K562 (cell line): ENCODE data around the gene MED16. TPM values are rescaled to one million over a fixed set of nuclear protein-coding genes. Genes with fewer than 3 reads are reported as not detected.

Source experiments
- ATAC-seq: fragments of 200-7000 bp; cut with Tn5 transposase; 3 replicates; pipeline ENCODE4 v1.9.1; 2020; ENCODE audit warnings: moderate library complexity
- BruUV-seq: library from RNA; stranded (reverse); fragments of 400-500 nt; replicated peaks from 2 replicates; lab custom pipeline; 2021; lab: Mats Ljungman, UMichigan
- CTCF ChIA-PET: fragments of 300-600 bp; formaldehyde crosslinking; extraction: SDS; loops from one replicate; lab custom pipeline; 2021; ENCODE audit warnings: low intra/inter-chr PET ratio; lab: Yijun Ruan, JAX
- POLR2A ChIA-PET: fragments of 300-600, 350-650 bp; sonication (Branson Sonifier 250); formaldehyde crosslinking; extraction: SDS; loops from one replicate; lab custom pipeline; 2021; ENCODE audit warnings: antibody characterized with exemption, inconsistent platforms; lab: Yijun Ruan, JAX
- DNase-seq, 4 experiments: peaks; one replicate each; pipeline versions ENCODE4 v3.0.0 to v3.0.0-alpha.2; 2011 to 2018; ENCODE audit warnings: low spot score in 3 of 4, mixed read lengths in 3 of 4; ENCODE audit errors: extremely low read depth in 1 of 4
- FAIRE-seq: peaks from 2 replicates; lab custom pipeline; 2011; peaks lifted over from hg19 to GRCh38; lab: Jason Lieb, UNC
- H2AFZ ChIP-seq: 2 replicates; pipeline ENCODE4 v1.6.0; 2011; ENCODE audit warnings: low read depth, low read length, control low read depth, inconsistent platforms
- H3K27ac ChIP-seq: fragments of 200-600 bp; 3 replicates; pipeline ENCODE4 v1.8.0; 2011; ENCODE audit warnings: low read depth, mild to moderate bottlenecking, control low read depth, inconsistent platforms, low read length, moderate library complexity, mixed read lengths; ENCODE audit errors: extremely low read depth
- H3K27me3 ChIP-seq, 2 experiments: fragments of 300-600 bp in 1 of 2; 2 replicates in 1 of 2; 3 replicates in 1 of 2; pipeline versions ENCODE4 v1.6.0 to v1.8.0; 2011; ENCODE audit warnings: inconsistent platforms in 2 of 2, low read length in 2 of 2, mild to moderate bottlenecking in 1 of 2, mixed read lengths in 1 of 2, moderate library complexity in 1 of 2; ENCODE audit not compliant: control insufficient read depth in 2 of 2, insufficient read depth in 2 of 2
- H3K36me3 ChIP-seq: fragments of 300-600 bp; 3 replicates; pipeline ENCODE4 v1.8.0; 2011; ENCODE audit warnings: mild to moderate bottlenecking, low read length, inconsistent platforms; ENCODE audit not compliant: control insufficient read depth, insufficient read depth
- H3K4me1 ChIP-seq, 2 experiments: fragments of 200-600 bp in 1 of 2; replicated peaks in 1 of 2; 2 replicates in 1 of 2; 3 replicates in 1 of 2; pipeline versions ENCODE4 v1.5.1 to v1.8.0; 2011; ENCODE audit warnings: inconsistent platforms in 2 of 2, low read length in 2 of 2, mild to moderate bottlenecking in 1 of 2, mixed read lengths in 1 of 2, moderate library complexity in 1 of 2; ENCODE audit not compliant: control insufficient read depth in 2 of 2, insufficient read depth in 2 of 2
- H3K4me2 ChIP-seq: 2 replicates; pipeline ENCODE4 v1.6.1; 2011; ENCODE audit warnings: low read length, control low read depth, inconsistent platforms, mixed read lengths; ENCODE audit not compliant: insufficient read depth
- H3K4me3 ChIP-seq: fragments of 200-600 bp; sonication (generic), shearing (Covaris generic); 2 replicates; pipeline ENCODE4 v1.5.1; 2016; ENCODE audit warnings: control low read depth, inconsistent platforms
- H3K79me2 ChIP-seq: fragments of 200-600 bp; 3 replicates; pipeline ENCODE4 v1.8.0; 2011; ENCODE audit warnings: low read length, inconsistent platforms; ENCODE audit not compliant: control insufficient read depth, insufficient read depth
- H3K9ac ChIP-seq, 2 experiments: 2 replicates each; pipeline versions ENCODE4 v1.6.0 to v1.6.1; 2011; ENCODE audit warnings: low read depth in 2 of 2, low read length in 2 of 2, control low read depth in 1 of 2, inconsistent platforms in 1 of 2, mild to moderate bottlenecking in 1 of 2, mixed read lengths in 1 of 2; ENCODE audit not compliant: insufficient read depth in 1 of 2
- H3K9me1 ChIP-seq: one replicate; pipeline ENCODE4 v1.6.0; 2011; ENCODE audit warnings: inconsistent platforms, mild to moderate bottlenecking, low read length, moderate library complexity; ENCODE audit not compliant: control insufficient read depth, insufficient read depth
- H3K9me3 ChIP-seq: replicated peaks from 2 replicates; pipeline ENCODE4 v1.5.1; 2011; ENCODE audit warnings: low read depth, low read length, inconsistent platforms; ENCODE audit not compliant: control insufficient read depth, insufficient read depth
- H4K20me1 ChIP-seq: replicated peaks from 2 replicates; pipeline ENCODE4 v1.6.1; 2011; ENCODE audit warnings: low read length, inconsistent platforms, mixed read lengths; ENCODE audit not compliant: control insufficient read depth, insufficient read depth
- ATF1 ChIP-seq, 2 experiments: fragments of 450-650 bp in 1 of 2; IDR thresholded peaks; 2 replicates each; pipeline ENCODE4 v1.6.1; 2016; ENCODE audit warnings: missing compliant biosample characterization in 1 of 2, missing genetic modification characterization in 1 of 2
- BDP1 ChIP-seq: IDR thresholded peaks from 3 replicates; pipeline ENCODE4 v1.6.1; 2011; ENCODE audit not compliant: insufficient read length, insufficient read depth
- CSDE1 ChIP-seq, 2 experiments: fragments of 450-650 bp; IDR thresholded peaks; 2 replicates each; pipeline ENCODE4 v1.6.1; 2016; ENCODE audit warnings: mild to moderate bottlenecking in 1 of 2
- EGR1 ChIP-seq: fragments of 450-650 bp; conservative IDR thresholded peaks from 2 replicates; pipeline ENCODE4 v1.6.1; 2017; ENCODE audit warnings: mild to moderate bottlenecking
- FIP1L1 ChIP-seq: fragments of 200-400 bp; formaldehyde crosslinking; IDR thresholded peaks from 2 replicates; pipeline ENCODE4 v1.6.1; 2018; ENCODE audit warnings: mild to moderate bottlenecking, low read depth, low read length; ENCODE audit not compliant: poor library complexity, severe bottlenecking
- FOXP1 ChIP-seq: sonication (generic); formaldehyde crosslinking; IDR thresholded peaks from 2 replicates; pipeline ENCODE4 v1.8.0; 2022; ENCODE audit warnings: mild to moderate bottlenecking, missing genetic modification reagents
- HNRNPL ChIP-seq: fragments of 200-400 bp; formaldehyde crosslinking; IDR thresholded peaks from 2 replicates; pipeline ENCODE4 v1.6.1; 2017; ENCODE audit warnings: low read depth, mild to moderate bottlenecking, low read length
- SMAD2 ChIP-seq: fragments of 150-350 bp; IDR thresholded peaks from 2 replicates; pipeline ENCODE4 v1.6.1; 2014; ENCODE audit warnings: low read depth, mild to moderate bottlenecking, low read length
- SPI1 ChIP-seq: IDR thresholded peaks from 2 replicates; pipeline ENCODE4 v1.6.1; 2011; ENCODE audit warnings: low read depth, low read length, control low read depth, borderline replicate concordance
- SRSF7 ChIP-seq: fragments of 200-400 bp; formaldehyde crosslinking; optimal IDR thresholded peaks from 2 replicates; pipeline ENCODE3; 2017; ENCODE audit warnings: mild to moderate bottlenecking, low read depth, low read length
- TAF7 ChIP-seq: fragments of 450-650 bp; IDR thresholded peaks from 2 replicates; pipeline ENCODE4 v1.6.1; 2016; ENCODE audit warnings: missing genetic modification characterization, missing compliant biosample characterization
- TGIF2 ChIP-seq: sonication (generic); formaldehyde crosslinking; IDR thresholded peaks from 2 replicates; pipeline ENCODE4 v1.8.1; 2022; ENCODE audit warnings: mild to moderate bottlenecking, missing genetic modification reagents, moderate library complexity
- ZBTB2 ChIP-seq: fragments of 450-650 bp; IDR thresholded peaks from 2 replicates; pipeline ENCODE4 v1.6.1; 2016; ENCODE audit warnings: antibody characterized with exemption
- ZC3H4 ChIP-seq: sonication (generic); formaldehyde crosslinking; IDR thresholded peaks from 2 replicates; pipeline ENCODE4 v1.9.0; 2021; ENCODE audit warnings: missing genetic modification reagents, borderline replicate concordance
- ZNF778 ChIP-seq: fragments of 450-650 bp; formaldehyde crosslinking; IDR thresholded peaks from 2 replicates; pipeline ENCODE4 v1.4.0; 2020; ENCODE audit warnings: mild to moderate bottlenecking, moderate library complexity
- WGBS: fragments of 100-300 bp; shearing (Covaris generic); methylation state at CpG from one replicate; pipeline ENCODE4 v1.1.6; 2016; ENCODE audit warnings: low coverage, mixed read lengths; ENCODE audit not compliant: insufficient coverage; ENCODE audit errors: missing lambda C conversion rate; 5-methylcytosine and 5-hydroxymethylcytosine counted together
- in situ Hi-C: fragments of 300-500 bp; cut with MboI; formaldehyde crosslinking; loops from 4 replicates; pipeline ENCODE4 v1.15.0; 2018; ENCODE audit warnings: inconsistent platforms, mixed read lengths
- intact Hi-C: fragments of 100-400 bp; cut with micrococcal nuclease; formaldehyde crosslinking; loops from 2 replicates; pipeline ENCODE4 v1.14.2; 2022
- polyA plus RNA-seq, 8 experiments: library from polyadenylated mRNA; depleted of rRNA in 4 of 8; stranded (reverse) in 5 of 8; unstranded in 3 of 8; fragments of >200 nt; fragmentation: Nextera tagmentation in 2 of 8; fragmentation: Illumina TruSeq in 1 of 8; extraction: Ambion mirVana in 2 of 8; extraction: Trizol in 1 of 8; gene quantifications; 2 replicates each; pipeline versions ENCODE4 v1.2.1 to v1.2.3, GENCODE V29; 2011 to 2014; ENCODE audit warnings: inconsistent platforms in 1 of 8, missing spikeins in 1 of 8
- total RNA-seq, 7 experiments: library from RNA; depleted of rRNA in 6 of 7; stranded (reverse); fragments of >200 nt in 6 of 7; fragmentation: Illumina TruSeq in 2 of 7; extraction: Trizol in 2 of 7; gene quantifications; 2 replicates each; pipeline versions ENCODE4 v1.2.1 to v1.2.3, GENCODE V29; 2011 to 2021; ENCODE audit warnings: low replicate concordance in 1 of 7

MED16 gene
- total and polyA plus RNA-seq, 9 of the 15 experiments (the other 6 are each of a cell fraction or from before 2014, with no cell fraction given): 0.89 to 59.9 (median 8.6) TPM

- WGBS: 63% methylated on average over 21 of the region's 24 CpGs
- ChIA-PET CTCF (no interaction called here), POLR2A (interaction anchor here (0.6 to 0.8 kb wide), 3 partner anchors 14 to 52 kb away, joined by 3 to 4 read pairs (median 3); no protein-coding TSS in a partner anchor)
- ATAC-seq (no peak), FAIRE-seq (no peak), DNase-seq (no peak)
- H3K9me1 ChIP-seq: no peaks in the 10 kb centered on the region
- intact Hi-C loops (no loop called here), in situ Hi-C loops (no loop called here)
- peaks cover 5 to 45% of the 10 kb centered on the region in 2 experiments for H3K4me1 ChIP-seq
- no peak within 1 kb of the TSS for H3K4me2 ChIP-seq
- H3K27me3 ChIP-seq: no peaks in the 10 kb centered on the region
- H3K9me3 ChIP-seq: no peaks in the 10 kb centered on the region
- H3K27ac ChIP-seq: no peak within 1 kb of the TSS
- no peaks in the 10 kb centered on the region for H3K36me3 ChIP-seq
- no peaks in the 10 kb centered on the region for H3K79me2 ChIP-seq
- H3K4me3 ChIP-seq: no peak within 1 kb of the TSS
- H2AFZ ChIP-seq: no peak within 1 kb of the TSS
- no peaks in the 10 kb centered on the region for H4K20me1 ChIP-seq
- peak; percentile 78 for TF ChIP-seq SPI1
- TF ChIP-seq HNRNPL: 0 out of 2 replicates have a peak, but pooled peaks have one; percentile 14
- 0 out of 2 replicates have a peak, but pooled peaks have one; percentile 6 for TF ChIP-seq EGR1
- no peak for TF ChIP-seq SRSF7
- BruUV-seq: no TSS peak
- H3K9ac ChIP-seq: peak within 1 kb of the TSS in 1 of 2 experiments; percentile 52; a peak in 2 of 4 replicates
Observed at GRCh38 chr19:840519-841206, 52.3 kb downstream of the MED16 start, which contains the start of gene PRTN3. Gene PRTN3, plus strand, starts transcription at chr19:840999. Its CDS starts 10 bp downstream, at chr19:841009.

GRCh38 chr19:835210-835810, 57.7 kb downstream of the MED16 start:
- Histone ChIP-seq H3K36me3 (no peaks in the 10 kb centered on the region), H3K9ac (no peak overlapping the region), H3K4me1 (peaks cover 0 to 51% of the 10 kb centered on the region in 2 experiments; a peak in 3 of 5 replicates), H3K9me3 (no peaks in the 10 kb centered on the region), H3K27me3 (no peaks in the 10 kb centered on the region), H3K4me3 (no peak overlapping the region), H3K27ac (no peak overlapping the region), H3K9me1 (no peaks in the 10 kb centered on the region), H2AFZ (no peak overlapping the region), H3K79me2 (no peaks in the 10 kb centered on the region), H3K4me2 (no peak overlapping the region), H4K20me1 (no peaks in the 10 kb centered on the region)
- ATAC-seq (no peak), DNase-seq (no peak), FAIRE-seq (no peak)
- in situ Hi-C loops (no loop called here), intact Hi-C loops (no loop called here)
- no TSS peak for BruUV-seq
- WGBS: 79% methylated on average over 23 of the region's 36 CpGs
- CTCF ChIA-PET: no interaction called here
- POLR2A ChIA-PET: no interaction called here
- TF ChIP-seq ATF1 (CRISPR knock-in tag; IDR thresholded peaks at IDR 0.05) (no peak), ATF1 (tag; IDR thresholded peaks at IDR 0.05) (no peak), ZNF778 (CRISPR knock-in tag) (no peak), FIP1L1 (no peak), ZC3H4 (CRISPR knock-in tag) (no peak), CSDE1 (IDR thresholded peaks at IDR 0.05) (no peak), FOXP1 (CRISPR knock-in tag) (no peak), BDP1 (no peak), TGIF2 (CRISPR knock-in tag) (no peak), SMAD2 (no peak), ZBTB2 (no peak), TAF7 (tag) (no peak)
